Suppressor macrophage treated with lipopolysaccharide for 1 hour (primary cell): ENCODE results near the gene PLPPR1.
A peak's percentile ranks its signal among the peaks of the same experiment; 100 is the strongest.
"Not testable (repeated sequence)": the region's sequence is repeated elsewhere in the genome, so short reads cannot be mapped to it uniquely, and the experiment has no call there.

Experiments
- DNase-seq, 3 donors: peaks; one replicate each; pipeline ENCODE4 v3.0.0-alpha.2; 2020 to 2022

PLPPR1 gene

DNA sequence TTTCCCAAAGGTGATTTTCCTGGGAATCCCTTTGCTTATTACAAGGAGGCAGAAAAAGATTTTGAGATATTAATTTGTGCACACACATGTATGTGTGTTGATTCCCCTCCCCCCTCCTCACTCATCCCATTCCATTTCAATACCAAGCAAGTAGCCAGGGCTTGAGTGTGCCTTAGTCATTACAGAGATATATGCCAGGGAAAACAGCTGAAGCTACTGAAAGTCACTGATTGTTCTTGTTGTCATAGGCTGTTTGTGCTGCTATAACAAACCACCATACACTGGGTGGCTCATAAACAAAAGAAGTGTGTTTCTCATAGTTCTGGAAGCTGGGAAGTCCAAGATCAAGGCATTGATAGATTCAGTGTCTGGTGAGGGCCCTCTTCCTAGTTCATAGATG, 197.6 kb downstream of the PLPPR1 start:
- DNase-seq, result no peak

DNA sequence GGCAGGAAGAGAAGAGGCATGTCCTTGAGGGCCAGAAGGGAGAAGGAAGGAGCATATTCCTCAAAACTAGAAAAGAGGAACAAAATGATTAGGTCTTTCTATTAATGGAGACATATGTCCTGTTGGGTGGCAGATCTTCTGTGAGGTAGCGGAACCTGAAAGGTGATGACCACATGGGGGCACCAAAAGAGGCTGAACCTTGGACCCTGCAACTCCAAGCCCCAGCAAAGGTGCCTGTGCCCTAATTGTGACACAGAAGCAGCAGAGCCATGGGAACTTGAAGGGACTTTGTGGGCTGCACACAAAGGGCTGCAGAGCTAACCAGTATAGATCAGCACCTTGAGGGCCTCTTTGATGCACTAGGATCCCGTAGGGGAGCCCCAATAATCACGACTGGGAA, 198.3 kb downstream of the PLPPR1 start:
- DNase-seq, result no peak

DNA sequence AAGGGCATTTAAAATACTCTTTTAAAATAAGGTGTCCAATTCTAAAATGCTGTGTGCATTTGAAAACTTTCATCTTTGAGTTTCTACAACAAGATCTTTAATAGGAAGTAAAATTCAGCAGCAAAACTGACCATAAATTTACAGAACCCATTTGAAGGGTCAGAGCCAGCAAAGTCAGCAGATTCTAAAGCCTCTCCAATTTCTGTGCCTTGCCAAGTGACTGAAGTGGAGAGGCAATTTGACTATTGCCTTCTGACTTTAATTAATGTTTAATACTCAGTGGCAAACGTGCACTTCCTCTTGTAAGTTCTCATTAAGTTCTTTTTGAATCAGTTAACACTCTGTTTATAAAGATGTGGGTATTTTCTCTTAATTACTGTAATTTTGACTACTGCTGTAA, 201.1 kb downstream of the PLPPR1 start:
- DNase-seq, result no peak

DNA sequence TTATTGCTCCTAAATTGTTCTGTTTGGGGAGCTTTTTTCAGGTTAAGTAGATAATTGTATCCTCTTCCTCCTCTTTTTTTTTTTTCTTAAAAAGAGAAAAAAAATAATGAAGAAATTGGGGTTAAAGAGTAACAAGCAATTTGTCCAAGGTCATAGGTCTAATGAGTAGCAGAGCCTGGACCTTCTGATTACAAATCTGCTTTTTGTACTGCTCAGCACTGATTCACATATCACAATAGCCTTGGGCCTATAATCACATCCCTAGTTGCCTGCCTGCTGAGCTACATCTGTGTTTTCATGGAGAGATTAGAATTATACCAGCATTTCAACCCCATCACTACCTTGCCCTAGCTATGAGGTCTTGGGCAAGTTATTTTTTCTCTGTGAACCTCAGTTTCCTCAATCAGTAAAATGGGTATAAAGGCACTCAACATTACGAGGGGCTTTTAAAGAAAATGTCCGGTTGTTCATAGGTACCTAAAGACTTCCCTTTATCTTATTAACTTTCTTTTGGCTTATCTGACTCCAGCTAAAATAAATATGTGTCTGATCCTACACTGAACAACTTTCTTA, 204.0 kb downstream of the PLPPR1 start:
- DNase-seq, result no peak

DNA sequence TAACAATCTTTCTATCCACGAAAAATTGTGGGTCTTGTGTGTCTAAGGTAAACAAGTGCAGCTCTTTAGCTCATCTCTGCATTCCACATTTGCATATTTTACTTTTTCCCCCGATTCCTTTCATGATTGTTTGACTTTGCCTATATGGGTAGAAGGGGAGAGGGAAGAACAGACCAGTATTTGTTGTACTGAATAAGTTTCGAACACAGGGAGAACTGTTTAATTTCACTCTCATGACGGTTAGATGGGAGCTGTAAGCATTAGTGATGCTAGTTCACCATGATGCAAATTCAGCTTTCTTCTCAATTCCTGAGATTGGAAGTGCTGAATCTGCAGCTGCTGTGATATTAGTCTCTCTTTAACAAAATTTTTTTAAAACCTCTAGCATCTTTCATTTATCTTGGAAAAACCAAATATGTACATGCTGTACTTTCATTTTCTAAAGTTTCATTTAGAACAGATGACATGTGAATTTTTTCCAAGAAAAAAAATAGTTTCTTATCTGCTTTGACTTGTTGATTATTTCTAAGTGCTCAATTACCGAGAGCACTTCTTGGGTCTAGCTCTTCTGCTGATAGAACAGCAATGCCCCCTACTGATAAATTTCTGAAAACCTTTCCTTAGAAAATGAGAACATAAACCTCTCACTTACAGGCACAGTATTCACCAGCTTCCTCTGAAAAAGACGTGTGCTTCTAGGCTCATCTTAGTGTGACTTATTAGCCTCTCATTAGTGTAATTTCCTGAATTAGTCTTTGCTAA, 206.8 kb downstream of the PLPPR1 start:
- DNase-seq, result peak in 1 of 3 donors; percentile 1

DNA sequence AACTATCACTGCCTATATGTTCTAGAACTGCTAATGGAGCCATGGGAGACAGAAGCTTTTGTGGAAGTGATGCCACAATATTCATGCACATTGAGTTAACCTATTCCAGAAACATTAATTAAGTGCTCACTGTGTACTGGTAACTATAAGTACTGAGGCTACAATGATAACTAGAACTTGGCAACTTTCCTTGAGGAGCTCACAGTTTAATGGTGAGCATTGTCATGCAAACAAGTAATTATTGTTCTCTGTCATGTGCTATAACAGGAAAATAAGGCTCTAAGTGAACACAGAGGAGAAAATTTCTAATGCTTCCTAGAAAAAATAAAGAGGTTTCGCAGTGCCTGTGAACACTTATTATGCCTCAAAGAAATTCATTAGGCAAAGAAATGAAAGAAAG, 214.1 kb downstream of the PLPPR1 start:
- DNase-seq, result no peak

DNA sequence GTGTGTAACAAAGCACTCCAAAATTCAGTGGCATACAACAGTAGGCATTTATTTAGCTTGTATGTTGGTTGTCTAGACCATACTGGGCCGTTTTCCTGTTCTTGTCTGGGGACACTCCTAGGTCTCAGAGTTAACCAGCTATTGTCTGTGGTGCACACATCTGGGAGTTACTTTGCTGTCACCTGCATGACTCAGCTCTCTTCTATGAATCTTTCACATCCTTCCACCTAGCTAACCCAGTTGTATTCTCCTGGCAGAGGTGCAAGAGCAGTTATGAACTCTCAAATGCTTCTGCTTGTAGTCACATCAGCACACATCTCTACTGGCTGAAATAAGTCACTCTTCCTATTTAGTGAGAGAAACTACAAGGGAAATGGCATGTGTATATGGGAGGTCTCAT, 218.2 kb downstream of the PLPPR1 start:
- no peak for DNase-seq

DNA sequence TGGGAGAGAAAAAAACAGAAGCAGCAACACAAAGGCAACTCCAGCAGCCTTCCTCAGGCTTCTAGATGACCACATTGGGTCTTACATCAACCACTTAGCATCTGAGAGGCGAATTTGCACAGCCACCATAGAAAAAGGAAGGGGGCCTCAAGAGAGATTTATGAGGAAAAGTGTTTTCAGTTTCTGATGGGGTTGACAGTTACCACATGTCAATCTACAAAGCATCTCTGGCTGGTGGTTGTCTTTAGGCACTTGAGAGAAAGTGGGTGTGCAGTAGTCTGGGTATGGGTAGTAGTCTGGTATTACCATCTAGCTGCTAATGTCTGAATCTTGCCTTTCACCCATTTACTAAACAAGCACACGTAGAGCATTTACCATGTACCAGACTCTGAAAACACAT, 218.8 kb downstream of the PLPPR1 start:
- DNase-seq, result no peak

DNA sequence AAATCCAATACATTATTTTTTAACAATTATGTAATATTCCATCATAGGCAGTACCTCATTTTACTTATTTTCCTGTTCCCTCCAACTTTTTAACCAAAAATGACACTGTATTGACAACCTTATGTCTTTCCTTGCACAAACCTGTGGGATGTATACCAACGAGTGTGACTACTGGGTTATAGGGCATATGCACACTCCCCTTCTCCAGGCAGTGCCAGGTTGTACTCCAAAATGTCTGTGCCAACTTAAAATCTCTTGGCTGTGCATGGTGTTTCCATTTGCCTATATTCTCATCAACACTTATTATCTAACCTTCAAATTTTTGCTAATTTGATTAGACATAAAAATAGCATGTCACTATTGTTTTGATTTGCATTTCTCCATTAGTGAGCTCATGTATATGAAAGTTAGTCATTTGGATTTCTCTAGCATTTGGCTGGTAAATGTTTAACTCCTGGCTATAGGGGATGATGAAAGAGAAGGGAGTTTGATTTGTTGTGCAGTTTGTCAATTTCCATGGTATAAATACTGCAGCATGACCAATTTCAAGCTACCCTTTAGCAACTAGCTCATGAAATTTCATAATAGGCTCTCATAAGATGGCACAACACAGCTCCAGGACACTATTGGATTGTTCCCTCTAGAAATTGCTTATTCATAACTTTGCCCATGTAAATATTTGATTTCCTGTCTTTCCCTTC, 226.4 kb downstream of the PLPPR1 start:
- no peak for DNase-seq

DNA sequence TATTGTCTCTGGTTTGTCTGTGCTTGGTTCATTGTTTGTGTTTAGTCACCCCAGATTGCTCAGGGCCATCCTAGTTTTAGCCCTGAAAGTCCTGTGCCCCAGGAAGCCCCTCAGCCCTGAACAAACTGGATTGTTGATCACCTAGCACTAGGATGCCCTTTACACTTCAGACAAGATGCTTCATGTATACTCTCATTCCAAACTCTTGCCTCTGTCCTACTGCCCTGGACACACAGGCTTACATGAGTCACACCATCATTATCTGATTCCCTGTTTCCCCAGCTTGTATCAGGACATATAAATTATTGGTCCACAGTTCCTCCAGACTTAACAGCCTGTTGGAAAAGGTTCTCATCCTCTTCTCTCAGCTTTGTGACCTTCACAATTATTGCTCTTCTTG, 236.2 kb downstream of the PLPPR1 start:
- no peak for DNase-seq

DNA sequence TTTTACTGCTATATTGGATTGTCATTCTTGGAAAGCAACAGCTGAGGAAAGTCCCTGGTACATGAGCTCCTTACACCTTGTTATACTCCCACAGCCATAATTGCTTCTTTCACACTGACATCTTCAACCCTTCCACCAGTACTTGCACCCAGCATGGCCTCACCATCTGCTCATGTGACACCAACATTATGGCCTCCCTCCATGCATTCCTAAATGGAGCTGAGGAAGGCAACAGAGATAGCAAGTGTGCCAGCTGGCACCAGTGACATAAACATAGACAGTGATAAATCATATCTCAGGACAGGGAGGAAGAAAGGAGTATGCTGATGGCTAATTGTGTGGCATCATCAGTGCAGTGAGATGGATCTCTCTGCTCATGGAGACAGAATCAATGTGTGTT, 236.7 kb downstream of the PLPPR1 start:
- no peak for DNase-seq

DNA sequence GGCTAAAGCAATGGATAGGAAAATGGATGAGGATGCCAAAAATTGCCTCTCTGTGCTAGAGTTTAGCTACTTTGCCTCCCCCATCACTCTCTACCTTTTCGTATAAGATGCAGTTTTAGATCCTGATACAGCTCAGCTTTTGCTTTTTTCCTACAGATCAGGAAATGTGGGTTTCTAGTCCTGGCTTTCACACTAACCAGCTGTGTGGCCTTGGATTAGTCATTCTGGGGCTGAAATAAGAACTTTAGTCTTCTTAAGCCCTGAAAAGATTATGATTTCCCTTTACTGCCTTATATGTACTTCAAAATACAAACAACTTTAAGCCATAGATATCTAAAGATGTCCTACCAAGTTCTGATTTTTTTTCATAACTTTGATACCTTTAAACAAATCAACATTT, 239.9 kb downstream of the PLPPR1 start:
- DNase-seq, result no peak

DNA sequence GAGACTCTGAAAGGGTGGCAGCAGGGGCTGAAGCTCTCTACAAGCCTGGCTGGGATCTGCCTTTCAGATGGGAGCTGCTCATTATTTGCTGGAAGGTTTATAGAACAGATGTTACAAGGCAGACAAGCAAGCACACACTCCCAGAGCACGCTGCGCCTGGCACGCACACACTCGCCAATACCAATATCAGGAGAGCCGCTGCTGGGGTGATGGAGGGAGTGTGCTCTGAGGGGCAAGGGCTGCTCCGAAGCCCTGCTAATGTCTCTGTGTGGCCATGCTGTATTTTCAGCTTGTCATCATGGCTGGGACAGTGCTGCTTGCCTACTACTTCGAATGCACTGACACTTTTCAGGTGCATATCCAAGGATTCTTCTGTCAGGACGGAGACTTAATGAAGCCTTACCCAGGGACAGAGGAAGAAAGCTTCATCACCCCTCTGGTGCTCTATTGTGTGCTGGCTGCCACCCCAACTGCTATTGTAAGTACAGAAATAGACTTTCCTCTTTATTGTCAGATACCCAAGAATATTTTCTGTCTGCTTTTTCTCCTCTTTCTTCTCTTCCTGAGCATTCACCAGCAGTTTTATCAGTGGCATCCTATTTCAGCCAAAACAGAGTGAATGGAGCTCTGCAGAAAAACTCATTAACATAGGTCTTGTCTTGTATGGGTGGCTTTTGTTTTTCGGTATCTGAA, 241.2 kb downstream of the PLPPR1 start:
- DNase-seq, result no peak

DNA sequence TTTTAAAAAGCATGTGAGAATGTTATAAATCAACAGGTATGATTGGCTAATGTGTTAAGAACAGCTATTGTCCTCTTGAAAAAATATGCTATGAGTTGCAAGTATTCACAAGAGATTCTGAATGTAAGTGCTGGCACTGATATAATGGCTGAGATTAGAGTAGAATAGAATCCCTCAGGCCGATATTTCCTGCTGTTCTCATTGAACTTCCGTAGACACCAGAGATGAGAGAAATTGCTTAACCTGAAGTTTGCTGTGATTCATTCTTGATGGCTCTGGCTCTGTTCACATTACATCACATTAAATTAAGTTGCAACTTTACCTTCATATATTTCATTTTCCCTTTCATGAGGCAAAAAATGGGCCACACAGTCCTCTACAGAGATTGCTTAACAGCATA, 241.8 kb downstream of the PLPPR1 start:
- no peak for DNase-seq

DNA sequence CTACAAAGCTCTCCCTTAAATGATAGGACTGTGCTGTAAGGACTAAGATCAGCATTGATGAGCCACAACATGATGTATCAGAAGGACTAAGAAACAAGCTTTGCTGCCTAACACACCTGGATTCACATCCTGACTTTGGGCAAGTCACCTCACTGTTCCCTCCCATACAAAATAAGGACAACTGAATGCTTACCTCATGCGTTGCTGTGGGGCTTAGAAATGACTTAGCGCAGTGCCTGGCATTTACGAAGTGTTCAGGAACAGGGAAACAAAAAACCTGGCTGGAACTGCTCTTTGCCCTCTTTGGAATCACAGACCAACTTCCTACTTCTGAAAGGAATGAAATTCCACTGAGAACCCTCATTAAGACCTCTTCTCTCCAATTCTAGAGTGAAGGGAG, 242.6 kb downstream of the PLPPR1 start:
- no peak for DNase-seq

DNA sequence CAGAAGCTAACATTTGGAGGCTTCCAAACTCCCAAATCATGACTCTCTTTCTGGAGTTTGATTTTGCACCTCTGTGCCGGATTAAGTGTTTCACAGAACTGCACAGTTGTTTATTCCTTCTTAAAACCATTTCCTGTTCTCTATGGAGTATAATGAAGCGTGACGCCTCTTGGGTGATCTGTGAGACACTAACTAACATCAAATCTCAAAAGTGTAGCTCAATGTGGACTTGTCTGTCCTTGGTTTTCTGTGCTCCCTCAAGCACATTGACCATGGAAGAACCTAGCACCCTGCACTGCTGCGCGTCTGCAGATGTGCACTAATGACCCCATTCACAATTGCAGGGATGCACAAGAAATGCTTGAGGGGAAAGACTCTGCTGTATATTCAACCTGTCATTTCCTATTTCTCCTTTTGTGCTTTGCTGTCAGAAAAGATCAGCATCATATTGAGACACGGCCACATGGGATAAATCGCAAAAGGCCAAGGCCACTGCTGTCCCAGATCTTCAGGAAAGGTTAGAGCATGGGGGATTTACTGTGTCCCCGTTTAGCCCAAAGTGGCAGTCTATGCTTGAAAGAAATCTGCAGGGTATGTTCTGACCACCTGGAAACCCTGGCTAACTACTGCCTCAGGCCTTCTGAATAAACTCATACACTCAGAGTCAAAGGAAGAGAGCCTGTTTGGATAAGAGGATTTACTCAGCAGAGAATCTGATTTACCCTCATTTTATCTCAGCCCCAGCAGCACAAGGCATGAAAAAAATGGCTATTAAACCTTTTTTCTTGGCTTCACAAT, 246.6 kb downstream of the PLPPR1 start:
- no peak for DNase-seq

DNA sequence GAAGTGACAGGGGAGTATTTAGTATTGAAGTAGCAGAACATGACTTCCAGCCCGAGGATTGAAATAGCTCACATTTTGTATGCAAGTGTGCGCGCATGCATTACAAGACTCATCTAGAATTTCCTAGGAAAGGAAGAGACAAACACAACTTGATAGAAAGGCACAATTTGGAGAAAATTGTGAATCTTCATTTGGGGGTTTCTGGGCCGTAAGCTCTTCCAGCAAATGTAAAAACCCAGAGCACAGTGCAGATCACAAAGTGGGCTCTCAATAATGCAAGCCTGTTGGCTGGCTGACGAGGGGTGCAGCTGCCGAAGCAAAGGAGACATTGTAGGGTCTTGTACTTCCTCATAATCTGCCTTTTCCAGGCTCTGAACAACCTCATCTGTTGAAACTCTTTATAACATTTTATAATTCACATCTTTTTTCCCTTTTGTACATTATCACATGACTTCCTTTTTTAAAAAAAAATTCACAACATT, 247.3 kb downstream of the PLPPR1 start:
- DNase-seq, result no peak

DNA sequence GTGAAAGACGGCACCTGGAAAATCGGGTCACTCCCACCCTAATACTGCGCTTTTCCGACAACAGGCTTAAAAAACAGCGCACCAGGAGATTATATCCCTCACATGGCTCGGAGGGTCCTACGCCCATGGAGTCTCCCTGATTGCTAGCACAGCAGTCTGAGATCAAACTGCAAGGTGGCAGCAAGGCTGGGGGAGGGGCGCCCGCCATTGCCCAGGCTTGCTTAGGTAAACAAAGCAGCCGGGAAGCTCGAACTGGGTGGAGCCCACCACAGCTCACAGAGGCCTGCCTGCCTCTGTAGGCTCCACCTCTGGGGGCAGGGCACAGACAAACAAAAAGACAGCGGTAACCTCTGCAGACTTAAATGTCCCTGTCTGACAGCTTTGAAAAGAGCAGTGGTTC, 262.5 kb downstream of the PLPPR1 start:
- not testable (repeated sequence) for DNase-seq

DNA sequence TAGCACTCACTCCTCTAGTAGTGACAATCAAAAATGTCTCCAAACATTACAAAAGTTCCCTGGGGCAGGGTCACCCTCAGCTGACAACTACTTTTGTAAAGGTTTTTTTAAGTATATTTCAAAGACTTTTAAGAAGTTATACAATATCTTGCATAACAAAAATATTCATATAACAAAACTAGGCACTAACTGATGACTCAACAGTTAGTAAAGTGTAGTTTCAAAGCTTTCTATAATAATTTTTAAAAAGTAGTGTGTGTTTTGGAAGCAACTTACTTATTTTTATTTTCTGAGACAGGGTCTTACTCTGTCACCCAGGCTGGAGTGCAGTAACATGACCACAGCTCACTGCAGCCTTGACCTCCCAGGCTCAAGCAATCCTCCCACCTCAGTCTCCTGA, 271.4 kb downstream of the PLPPR1 start:
- no peak for DNase-seq

DNA sequence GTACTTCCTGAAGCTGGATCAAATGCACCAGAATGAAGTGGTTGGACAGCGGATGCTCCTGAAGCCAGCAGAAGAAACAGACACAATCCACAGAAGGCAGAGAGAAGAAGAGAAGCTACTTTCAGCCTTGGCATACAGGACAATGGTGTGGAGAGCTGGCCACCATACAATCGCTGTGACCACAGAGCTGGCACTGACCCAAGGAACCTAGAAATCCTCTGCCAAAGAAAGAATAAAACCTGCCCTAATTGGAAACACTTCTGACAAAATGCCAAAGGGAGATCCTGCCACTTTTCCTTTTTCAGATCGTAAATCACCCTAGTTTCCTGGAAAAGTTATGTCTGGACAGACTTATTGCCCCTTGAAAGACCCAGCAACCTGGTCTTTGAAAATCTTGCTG, 278.5 kb downstream of the PLPPR1 start:
- no peak for DNase-seq

DNA sequence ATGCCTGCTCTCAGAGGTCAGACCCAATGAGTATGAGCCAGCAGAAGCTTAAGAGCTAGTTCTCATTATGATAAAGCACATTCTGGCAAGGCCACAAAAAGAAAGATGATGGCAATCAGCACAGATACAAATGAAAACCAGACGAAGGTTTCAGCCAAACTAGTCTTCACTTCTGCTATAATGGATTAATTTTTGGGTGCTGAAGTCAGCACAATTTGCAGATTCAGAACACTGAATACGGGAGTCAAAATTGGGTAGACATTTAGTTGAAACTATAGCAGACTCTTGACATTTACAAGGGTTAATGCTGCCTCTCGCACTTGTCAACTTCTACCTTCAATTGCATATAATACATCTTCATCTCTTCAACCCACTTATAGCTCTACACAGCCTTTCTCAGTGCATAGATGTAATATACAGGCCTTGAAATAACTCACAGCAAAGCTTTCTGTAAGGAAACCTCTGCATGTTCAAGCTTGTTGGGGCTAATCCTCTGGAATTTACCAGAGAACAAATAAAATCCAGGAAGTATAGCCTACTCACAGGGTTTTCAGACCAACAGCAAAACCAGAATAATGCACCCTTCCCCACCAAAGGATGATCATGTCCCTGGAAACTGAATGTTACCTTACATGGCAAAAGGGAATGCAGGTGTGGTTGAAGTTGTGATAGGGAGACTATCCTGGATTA, 279.1 kb downstream of the PLPPR1 start:
- no peak for DNase-seq

DNA sequence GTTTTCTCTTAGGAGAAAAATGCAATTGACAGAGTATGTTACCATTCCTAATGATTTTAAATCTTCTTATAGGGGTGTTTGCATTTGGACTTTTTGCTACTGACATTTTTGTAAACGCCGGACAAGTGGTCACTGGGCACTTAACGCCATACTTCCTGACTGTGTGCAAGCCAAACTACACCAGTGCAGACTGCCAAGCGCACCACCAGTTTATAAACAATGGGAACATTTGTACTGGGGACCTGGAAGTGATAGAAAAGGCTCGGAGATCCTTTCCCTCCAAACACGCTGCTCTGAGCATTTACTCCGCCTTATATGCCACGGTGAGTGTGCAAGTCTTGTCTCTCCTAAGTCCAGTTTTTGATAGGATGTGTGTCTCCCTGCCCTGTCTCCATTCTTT, 280.6 kb downstream of the PLPPR1 start:
- DNase-seq, result no peak
